Cardiac muscle cell (in vitro differentiated cells and primary cell): ENCODE measurements around the gene IWS1. TPM values are rescaled to one million over a fixed set of nuclear protein-coding genes. Genes with fewer than 3 reads are reported as not detected.
A peak's percentile ranks its signal among the peaks of the same experiment; 100 is the strongest.

Experiments
- DNase-seq, 2 donors: peaks; one replicate each; pipeline versions ENCODE4 v3.0.0 to v3.0.0-alpha.2; 2010 to 2017; ENCODE audit warnings: low read depth in 1 of 2, low spot score in 1 of 2
- H3K27ac ChIP-seq: fragments of 200-600 bp; sonication (generic); 2 replicates; pipeline ENCODE4 v1.5.1; 2016
- H3K27me3 ChIP-seq: fragments of 200-600 bp; sonication (generic); 2 replicates; pipeline ENCODE4 v1.6.0; 2016; ENCODE audit warnings: control low read depth
- H3K36me3 ChIP-seq: fragments of 200-600 bp; sonication (generic); 2 replicates; pipeline ENCODE4 v1.5.1; 2016; ENCODE audit warnings: control low read depth
- H3K4me1 ChIP-seq: fragments of 200-600 bp; sonication (generic); 2 replicates; pipeline ENCODE4 v1.8.1; 2017; ENCODE audit warnings: low read depth, mild to moderate bottlenecking, mixed run types
- H3K4me3 ChIP-seq: fragments of 200-600 bp; sonication (generic); 2 replicates; pipeline ENCODE4 v1.5.1; 2016; ENCODE audit warnings: mild to moderate bottlenecking
- H3K9me3 ChIP-seq: fragments of 200-600 bp; sonication (generic); 2 replicates; pipeline ENCODE4 v1.5.1; 2017; ENCODE audit warnings: low read depth, mild to moderate bottlenecking, control low read depth
- polyA plus RNA-seq: library from polyadenylated mRNA; unstranded; fragments of >200 nt; fragmentation: Nextera tagmentation; extraction: Ambion mirVana; gene quantifications from 2 replicates; pipeline ENCODE4 v1.2.1, GENCODE V29; 2016
- total RNA-seq: library from RNA; depleted of rRNA; stranded (reverse); fragments of >200 nt; gene quantifications from 2 replicates; pipeline ENCODE4 v1.2.3, GENCODE V29; 2016
- TF ChIP-seq, protein P1 (sequence below): IDR thresholded peaks from 2 replicates; pipeline ENCODE4 v1.5.1; 2012; ENCODE audit warnings: low read depth, mild to moderate bottlenecking, low read length

The IWS1 gene
- total and polyA plus RNA-seq, 2 experiments from 2014 or later: 52.4 to 55.6 TPM

GRCh38 chr2:127479219-127479825, 47.0 kb downstream of the IWS1 start:
- H3K27ac ChIP-seq: no peak overlapping the region
- TF ChIP-seq, protein P1, sequence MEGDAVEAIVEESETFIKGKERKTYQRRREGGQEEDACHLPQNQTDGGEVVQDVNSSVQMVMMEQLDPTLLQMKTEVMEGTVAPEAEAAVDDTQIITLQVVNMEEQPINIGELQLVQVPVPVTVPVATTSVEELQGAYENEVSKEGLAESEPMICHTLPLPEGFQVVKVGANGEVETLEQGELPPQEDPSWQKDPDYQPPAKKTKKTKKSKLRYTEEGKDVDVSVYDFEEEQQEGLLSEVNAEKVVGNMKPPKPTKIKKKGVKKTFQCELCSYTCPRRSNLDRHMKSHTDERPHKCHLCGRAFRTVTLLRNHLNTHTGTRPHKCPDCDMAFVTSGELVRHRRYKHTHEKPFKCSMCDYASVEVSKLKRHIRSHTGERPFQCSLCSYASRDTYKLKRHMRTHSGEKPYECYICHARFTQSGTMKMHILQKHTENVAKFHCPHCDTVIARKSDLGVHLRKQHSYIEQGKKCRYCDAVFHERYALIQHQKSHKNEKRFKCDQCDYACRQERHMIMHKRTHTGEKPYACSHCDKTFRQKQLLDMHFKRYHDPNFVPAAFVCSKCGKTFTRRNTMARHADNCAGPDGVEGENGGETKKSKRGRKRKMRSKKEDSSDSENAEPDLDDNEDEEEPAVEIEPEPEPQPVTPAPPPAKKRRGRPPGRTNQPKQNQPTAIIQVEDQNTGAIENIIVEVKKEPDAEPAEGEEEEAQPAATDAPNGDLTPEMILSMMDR: peak; percentile 67
- H3K9me3 ChIP-seq: no peaks in the 10 kb centered on the region

GRCh38 chr2:127475788-127476187, 50.5 kb downstream of the IWS1 start:
- Histone ChIP-seq H3K4me1 (peaks cover 14% of the 10 kb centered on the region), H3K4me3 (no peak overlapping the region), H3K27me3 (no peaks in the 10 kb centered on the region), H3K36me3 (no peaks in the 10 kb centered on the region), H3K27ac (no peak overlapping the region), H3K9me3 (no peaks in the 10 kb centered on the region)
- TF ChIP-seq, protein P1: no peak
- no peak for DNase-seq

More at GRCh38 chr2:127479219-127479825, 47.0 kb downstream of the IWS1 start:
- peaks cover 21% of the 10 kb centered on the region for H3K4me1 ChIP-seq
- H3K36me3 ChIP-seq: peaks cover 21% of the 10 kb centered on the region
- DNase-seq: peak; percentile 73 to 78
- no peaks in the 10 kb centered on the region for H3K27me3 ChIP-seq
- no peak overlapping the region for H3K4me3 ChIP-seq

- Histone ChIP-seq H3K36me3 (no peaks in the 10 kb centered on the region), H3K27me3 (no peaks in the 10 kb centered on the region), H3K27ac (no peak overlapping the region), H3K9me3 (no peaks in the 10 kb centered on the region), H3K4me1 (no peaks in the 10 kb centered on the region), H3K4me3 (no peak overlapping the region)
- TF ChIP-seq, protein P1: no peak
- no peak for DNase-seq
These were observed 54.0 kb downstream of the IWS1 start for GRCh38 chr2:127472268-127472667.

- TF ChIP-seq, protein P1: no peak
These were observed 54.9 kb downstream of the IWS1 start for GRCh38 chr2:127471286-127471988.

DNA sequence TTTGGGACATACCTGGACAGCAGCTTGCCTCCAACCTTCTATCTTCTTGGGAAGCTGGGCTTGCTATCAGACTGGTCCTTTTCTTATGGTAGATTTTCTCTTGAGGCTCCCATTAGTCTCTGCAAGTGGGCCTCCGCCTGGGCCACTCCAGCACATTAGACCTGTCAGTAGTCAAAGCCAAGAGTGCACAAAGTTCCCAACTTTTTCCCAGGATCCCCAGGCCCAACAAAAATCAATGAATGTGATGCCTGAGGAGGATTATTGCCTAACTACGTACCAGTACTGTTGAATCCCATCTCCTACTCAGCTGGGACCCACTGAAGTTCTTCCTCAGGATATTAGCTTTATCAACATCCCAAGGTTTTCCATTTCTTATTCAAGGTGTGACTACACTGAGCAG, 56.3 kb downstream of the IWS1 start:
- H3K9me3 ChIP-seq: no peaks in the 10 kb centered on the region
- H3K4me3 ChIP-seq: no peak overlapping the region
- H3K27me3 ChIP-seq: no peaks in the 10 kb centered on the region
- no peaks in the 10 kb centered on the region for H3K36me3 ChIP-seq
- DNase-seq: no peak
- H3K27ac ChIP-seq: no peak overlapping the region
- H3K4me1 ChIP-seq: no peaks in the 10 kb centered on the region
- TF ChIP-seq, protein P1: no peak

More at GRCh38 chr2:127471286-127471988, 54.9 kb downstream of the IWS1 start:
- H3K4me1 ChIP-seq: no peaks in the 10 kb centered on the region
- H3K27ac ChIP-seq: no peak overlapping the region
- no peak for DNase-seq
- H3K36me3 ChIP-seq: no peaks in the 10 kb centered on the region
- H3K27me3 ChIP-seq: no peaks in the 10 kb centered on the region
- no peaks in the 10 kb centered on the region for H3K9me3 ChIP-seq
- H3K4me3 ChIP-seq: no peak overlapping the region
